G401.6 (cell line): ENCODE measurements around the gene KIDINS220.

Experiments used
- FAIRE-seq: peaks from 2 replicates; lab custom pipeline; 2012; peaks lifted over from hg19 to GRCh38; lab: Jason Lieb, UNC

Gene KIDINS220

GRCh38 chr2:8851811-8852560 lies 14.6 kb upstream of the KIDINS220 start:
- no peak for FAIRE-seq

GRCh38 chr2:8850845-8851487 lies 13.6 kb upstream of the KIDINS220 start:
- no peak for FAIRE-seq

- no peak for FAIRE-seq
Measured at GRCh38 chr2:8849327-8849726, 11.9 kb upstream of the KIDINS220 start.

- FAIRE-seq: peak; percentile 99
Measured at GRCh38 chr2:8848328-8849100, 11.1 kb upstream of the KIDINS220 start.

- peak; percentile 90 for FAIRE-seq
Measured at GRCh38 chr2:8847400-8847799, 10.0 kb upstream of the KIDINS220 start.

GRCh38 chr2:8841932-8842331 lies 4.5 kb upstream of the KIDINS220 start:
- FAIRE-seq: no peak

- FAIRE-seq: no peak
Measured at GRCh38 chr2:8840475-8841091, 3.2 kb upstream of the KIDINS220 start.

GRCh38 chr2:8839189-8839965 lies 2.0 kb upstream of the KIDINS220 start:
- no peak for FAIRE-seq

- FAIRE-seq: peak; percentile 61
Measured at GRCh38 chr2:8837795-8838140, 355 bp upstream of the KIDINS220 start.

GRCh38 chr2:8835279-8835678 lies 2.1 kb downstream of the KIDINS220 start:
- FAIRE-seq: no peak

GRCh38 chr2:8833853-8834252 lies 3.6 kb downstream of the KIDINS220 start:
- no peak for FAIRE-seq

GRCh38 chr2:8831516-8831915 lies 5.9 kb downstream of the KIDINS220 start:
- no peak for FAIRE-seq

GRCh38 chr2:8827729-8828128 lies 9.7 kb downstream of the KIDINS220 start:
- FAIRE-seq: no peak

GRCh38 chr2:8822218-8822617 lies 15.2 kb downstream of the KIDINS220 start:
- peak; percentile 11 for FAIRE-seq

GRCh38 chr2:8821276-8822217 lies 15.9 kb downstream of the KIDINS220 start:
- FAIRE-seq: no peak

- FAIRE-seq: no peak
Measured at GRCh38 chr2:8819948-8820347, 17.5 kb downstream of the KIDINS220 start.

GRCh38 chr2:8819194-8819593 lies 18.2 kb downstream of the KIDINS220 start:
- no peak for FAIRE-seq

- FAIRE-seq: peak; percentile 59
Measured at GRCh38 chr2:8817221-8817620, 20.2 kb downstream of the KIDINS220 start.

- no peak for FAIRE-seq
Measured at GRCh38 chr2:8806885-8807704, 30.3 kb downstream of the KIDINS220 start.
